Endothelial cell of umbilical vein (primary cell): ENCODE data around the gene ZNF804A. TPM values are rescaled to one million over a fixed set of nuclear protein-coding genes. Genes with fewer than 3 reads are reported as not detected.
A peak's percentile ranks its signal among the peaks of the same experiment; 100 is the strongest.

Experiments
- BruUV-seq: library from RNA; stranded (reverse); fragments of 400-500 nt; replicated peaks from 2 replicates; lab custom pipeline; 2021; lab: Mats Ljungman, UMichigan
- CTCF ChIA-PET: fragments of 300-600, 350-600 bp; sonication (Branson Sonifier 250); formaldehyde crosslinking; loops from one replicate; lab custom pipeline; 2021; ENCODE audit warnings: antibody characterized with exemption, inconsistent platforms; lab: Charles Lee
- POLR2A ChIA-PET: fragments of 300-600, 350-600 bp; sonication (Branson Sonifier 250); formaldehyde crosslinking; loops from one replicate; lab custom pipeline; 2021; ENCODE audit warnings: antibody characterized with exemption, inconsistent platforms; lab: Charles Lee
- DNase-seq: peaks from one replicate; pipeline ENCODE4 v3.0.0-alpha.2; 2011; ENCODE audit warnings: low read depth, low spot score
- FAIRE-seq: peaks from 2 replicates; lab custom pipeline; 2011; peaks lifted over from hg19 to GRCh38; lab: Jason Lieb, UNC
- H2AFZ ChIP-seq: 2 replicates; pipeline ENCODE4 v1.6.0; 2012; ENCODE audit warnings: low read depth, low read length, control low read depth, inconsistent platforms
- H3K27ac ChIP-seq: 2 replicates; pipeline ENCODE4 v1.5.1; 2011; ENCODE audit warnings: low read depth, mild to moderate bottlenecking, control low read depth, low read length, moderate library complexity; ENCODE audit not compliant: insufficient read depth
- H3K27me3 ChIP-seq, 2 experiments: 2 replicates each; pipeline versions ENCODE4 v1.6.0 to v1.6.1; 2011; ENCODE audit warnings: low read length in 2 of 2, mixed read lengths in 1 of 2; ENCODE audit not compliant: control insufficient read depth in 2 of 2, insufficient read depth in 2 of 2
- H3K36me3 ChIP-seq, 2 experiments: 2 replicates in 1 of 2; 3 replicates in 1 of 2; pipeline ENCODE4 v1.5.1; 2011; ENCODE audit warnings: low read length in 2 of 2, mild to moderate bottlenecking in 1 of 2, moderate library complexity in 1 of 2; ENCODE audit not compliant: control insufficient read depth in 2 of 2, insufficient read depth in 2 of 2; ENCODE audit errors: extremely low read depth in 1 of 2
- H3K4me1 ChIP-seq: 3 replicates; pipeline ENCODE4 v1.5.1; 2011; ENCODE audit warnings: mild to moderate bottlenecking, low read length; ENCODE audit not compliant: control insufficient read depth, insufficient read depth; ENCODE audit errors: extremely low read depth
- H3K4me2 ChIP-seq: 2 replicates; pipeline ENCODE4 v1.6.1; 2011; ENCODE audit warnings: low read length, control low read depth, mixed read lengths; ENCODE audit not compliant: insufficient read depth
- H3K4me3 ChIP-seq, 3 experiments: fragments of 200-600 bp in 1 of 3; sonication (generic), shearing (Covaris generic) in 1 of 3; replicated peaks in 1 of 3; 2 replicates each; pipeline ENCODE4 v1.5.1; 2011 to 2016; ENCODE audit warnings: control low read depth in 3 of 3, low read length in 3 of 3, mild to moderate bottlenecking in 2 of 3, inconsistent platforms in 1 of 3, low read depth in 1 of 3, moderate library complexity in 1 of 3; ENCODE audit not compliant: insufficient read depth in 1 of 3
- H3K79me2 ChIP-seq: 2 replicates; pipeline ENCODE4 v1.6.0; 2012; ENCODE audit warnings: low read length, inconsistent platforms; ENCODE audit not compliant: control insufficient read depth, insufficient read depth
- H3K9ac ChIP-seq: replicated peaks from 2 replicates; pipeline ENCODE3; 2011; ENCODE audit warnings: low read length, control low read depth; ENCODE audit not compliant: insufficient read depth; ENCODE audit errors: extremely low read depth
- H3K9me1 ChIP-seq: replicated peaks from 3 replicates; pipeline ENCODE4 v1.6.0; 2011; ENCODE audit warnings: mild to moderate bottlenecking, low read length; ENCODE audit not compliant: control insufficient read depth, insufficient read depth; ENCODE audit errors: extremely low read depth
- H3K9me3 ChIP-seq: replicated peaks from 2 replicates; pipeline ENCODE4 v1.5.1; 2012; ENCODE audit warnings: low read length, inconsistent platforms; ENCODE audit not compliant: control insufficient read depth, insufficient read depth
- H4K20me1 ChIP-seq: replicated peaks from 2 replicates; pipeline ENCODE3; 2011; ENCODE audit warnings: mild to moderate bottlenecking, low read length; ENCODE audit not compliant: control insufficient read depth, insufficient read depth; ENCODE audit errors: extremely low read depth
- CTCF ChIP-seq, 2 donors: IDR thresholded peaks; 1 replicate in 1 of 2; 2 replicates in 1 of 2; pipeline ENCODE4 v1.5.1; 2011; ENCODE audit warnings: low read length in 2 of 2, mild to moderate bottlenecking in 2 of 2, moderate library complexity in 2 of 2, control low read depth in 1 of 2, inconsistent platforms in 1 of 2, low read depth in 1 of 2; ENCODE audit not compliant: insufficient read depth in 1 of 2; ENCODE audit errors: extremely low read depth in 1 of 2
- EZH2 ChIP-seq: IDR thresholded peaks from 2 replicates; pipeline ENCODE4 v1.6.1; 2012; ENCODE audit warnings: borderline replicate concordance, low read depth, mild to moderate bottlenecking, moderate library complexity, low read length, inconsistent platforms; ENCODE audit not compliant: severe bottlenecking
- FOS ChIP-seq: IDR thresholded peaks from 2 replicates; pipeline ENCODE4 v1.6.1; 2011; ENCODE audit warnings: mild to moderate bottlenecking, low read length, moderate library complexity, borderline replicate concordance; ENCODE audit not compliant: insufficient read depth
- GATA2 ChIP-seq: IDR thresholded peaks from 2 replicates; pipeline ENCODE4 v1.7.0; 2011; ENCODE audit warnings: low read depth, mild to moderate bottlenecking, moderate library complexity, mixed read lengths, low read length; ENCODE audit not compliant: insufficient read length, insufficient read depth
- JUN ChIP-seq: IDR thresholded peaks from 2 replicates; pipeline ENCODE4 v1.6.1; 2011; ENCODE audit warnings: borderline replicate concordance, low read depth; ENCODE audit not compliant: insufficient read length, insufficient read depth
- MAX ChIP-seq: IDR thresholded peaks from 2 replicates; pipeline ENCODE4 v1.6.1; 2011; ENCODE audit not compliant: insufficient read depth, insufficient read length
- MYC ChIP-seq: IDR thresholded peaks from one replicate; pipeline ENCODE4 v1.6.1; 2011; ENCODE audit warnings: mild to moderate bottlenecking, low read depth, low read length
- POLR2A ChIP-seq: IDR thresholded peaks from 2 replicates; pipeline ENCODE4 v1.6.1; 2012; ENCODE audit warnings: low read depth, mild to moderate bottlenecking, control low read depth, low read length
- POLR2AphosphoS5 ChIP-seq: IDR thresholded peaks from 2 replicates; pipeline ENCODE4 v1.6.1; 2012; ENCODE audit warnings: low read depth, mild to moderate bottlenecking, control low read depth, low read length, moderate library complexity; ENCODE audit not compliant: insufficient read depth
- dilution Hi-C: fragments of 300-500 bp; cut with MboI; formaldehyde crosslinking; loops from one replicate; pipeline ENCODE4 v1.15.0; 2019; ENCODE audit warnings: low sequenced_read_pairs; ENCODE audit not compliant: extremely low pct_ligation_motif_present
- intact Hi-C: fragments of 100-400 bp; cut with micrococcal nuclease; formaldehyde crosslinking; loops from one replicate; pipeline ENCODE4 v1.10.0; 2022
- polyA plus RNA-seq, 4 experiments: library from polyadenylated mRNA; depleted of rRNA in 3 of 4; stranded (reverse) in 3 of 4; unstranded in 1 of 4; fragments of >200 nt; gene quantifications; 2 replicates each; pipeline versions ENCODE4 v1.2.1 to v1.2.3, GENCODE V29; 2011 to 2012; ENCODE audit warnings: missing spikeins in 1 of 4
- total RNA-seq: library from RNA; stranded (reverse); gene quantifications from 2 replicates; pipeline ENCODE4 v1.2.3, GENCODE V29; 2021

The ZNF804A gene
- total and polyA plus RNA-seq, 2 donors (not counting 3 experiments of a cell fraction or from before 2014, with no cell fraction given): 0.22 TPM; not detected in 1

- Histone ChIP-seq H4K20me1 (no peaks in the 10 kb centered on the region), H3K4me2 (no peak overlapping the region), H3K9me1 (no peaks in the 10 kb centered on the region), H3K4me1 (no peaks in the 10 kb centered on the region), H3K79me2 (no peaks in the 10 kb centered on the region), H3K36me3 (no peaks in the 10 kb centered on the region), H2AFZ (no peak overlapping the region), H3K9ac (no peak overlapping the region), H3K27ac (no peak overlapping the region), H3K9me3 (peaks cover 2% of the 10 kb centered on the region), H3K4me3 (no peak overlapping the region), H3K27me3 (no peaks in the 10 kb centered on the region)
- dilution Hi-C loops (no loop called here), intact Hi-C loops (no loop called here)
- no TSS peak for BruUV-seq
- POLR2A ChIA-PET: no interaction called here
- TF ChIP-seq CTCF (IDR thresholded peaks at IDR 0.05; ENCODE audit: extremely low read depth in 1 of 2, insufficient read depth in 1 of 2, low read depth in 1 of 2, low read length in 2 of 2) (no peak), JUN (no peak), MYC (no peak), EZH2 (no peak)
- CTCF ChIA-PET: no interaction called here
- DNase-seq (no peak), FAIRE-seq (no peak)
Observed at GRCh38 chr2:184927040-184927439, 328.7 kb downstream of the ZNF804A start.

GRCh38 chr2:184936761-184937160 lies 338.4 kb downstream of the ZNF804A start:
- no peaks in the 10 kb centered on the region for H3K9me3 ChIP-seq
- ChIA-PET POLR2A (no interaction called here), CTCF (no interaction called here)
- H3K36me3 ChIP-seq: no peaks in the 10 kb centered on the region
- no peak overlapping the region for H3K9ac ChIP-seq
- no peak overlapping the region for H3K27ac ChIP-seq
- intact Hi-C loops (no loop called here), dilution Hi-C loops (no loop called here)
- no TSS peak for BruUV-seq
- FAIRE-seq (no peak), DNase-seq (peak; percentile 9)
- no peaks in the 10 kb centered on the region for H3K27me3 ChIP-seq
- H3K4me3 ChIP-seq: no peak overlapping the region
- no peaks in the 10 kb centered on the region for H3K4me1 ChIP-seq
- H3K9me1 ChIP-seq: no peaks in the 10 kb centered on the region
- H2AFZ ChIP-seq: no peak overlapping the region
- H4K20me1 ChIP-seq: no peaks in the 10 kb centered on the region
- TF ChIP-seq CTCF (IDR thresholded peaks at IDR 0.05; ENCODE audit: extremely low read depth in 1 of 2, insufficient read depth in 1 of 2, low read depth in 1 of 2, low read length in 2 of 2) (no peak), MYC (no peak), POLR2A (no peak), EZH2 (no peak), MAX (no peak), JUN (no peak), FOS (no peak), GATA2 (no peak), POLR2AphosphoS5 (no peak)
- no peaks in the 10 kb centered on the region for H3K79me2 ChIP-seq
- H3K4me2 ChIP-seq: no peak overlapping the region
